ENCODE measurements around the gene LCAT.

LCAT gene

GRCh38 chr16:67909056-67909742, 34.7 kb downstream of the LCAT start:
- DNase-seq (ENCODE audit: low spot score) = no peak

- no peak for DNase-seq (ENCODE audit: low spot score)
Observed at GRCh38 chr16:67907397-67908180, 36.3 kb downstream of the LCAT start.

- DNase-seq (ENCODE audit: low spot score) = no peak
Observed at GRCh38 chr16:67902831-67903230, 41.1 kb downstream of the LCAT start.

- no peak for DNase-seq (ENCODE audit: low spot score)
Observed at GRCh38 chr16:67901734-67902133, 42.2 kb downstream of the LCAT start.

GRCh38 chr16:67897231-67897630, 46.7 kb downstream of the LCAT start:
- no peak for DNase-seq (ENCODE audit: low spot score)

GRCh38 chr16:67893743-67894399, 50.0 kb downstream of the LCAT start:
- DNase-seq (ENCODE audit: low spot score) = no peak

- peak; percentile 94 for DNase-seq (ENCODE audit: low spot score)
Observed at GRCh38 chr16:67892899-67893742, 50.8 kb downstream of the LCAT start, which contains the start of gene PSKH1. TSS of gene PSKH1 (plus strand) at chr16:67893254. CDS start at chr16:67908750, 15,496 bp downstream.

GRCh38 chr16:67892375-67892774, 51.5 kb downstream of the LCAT start:
- no peak for DNase-seq (ENCODE audit: low spot score)

Measured in SW480 (cell line).